A549 (cell line): ENCODE data around the gene PITPNM1.

Experiments used
- KDM1A ChIP-seq: fragments of 200-600 bp; sonication (generic); IDR thresholded peaks from 2 replicates; pipeline ENCODE4 v1.6.1; 2016; ENCODE audit warnings: low read depth, mild to moderate bottlenecking
- TF ChIP-seq, protein P1 (sequence below): fragments of >200 bp; sonication (Bioruptor Twin); formaldehyde crosslinking; IDR thresholded peaks from 3 replicates; pipeline ENCODE4 v1.5.1; 2016

DNA sequence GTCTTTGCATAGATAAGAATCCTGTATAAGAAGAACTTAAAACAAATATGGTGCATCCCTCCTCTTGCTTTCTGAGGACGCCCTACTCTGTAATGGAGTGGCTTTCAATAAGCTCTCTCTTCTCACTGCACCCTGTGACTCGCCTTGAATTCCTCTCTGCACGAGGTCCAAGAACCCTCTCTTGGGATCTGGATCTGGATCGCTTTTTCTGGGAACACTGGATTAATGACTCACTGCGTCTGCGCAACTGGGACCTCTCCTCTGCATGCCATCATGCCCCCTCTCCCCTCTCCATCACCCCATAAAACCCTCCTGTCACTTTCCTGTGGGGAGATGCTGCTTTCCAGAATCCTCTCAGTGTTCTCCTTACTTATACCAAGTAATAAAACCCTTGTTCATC is 33.1 kb upstream of the PITPNM1 start:
- TF ChIP-seq, protein P1, sequence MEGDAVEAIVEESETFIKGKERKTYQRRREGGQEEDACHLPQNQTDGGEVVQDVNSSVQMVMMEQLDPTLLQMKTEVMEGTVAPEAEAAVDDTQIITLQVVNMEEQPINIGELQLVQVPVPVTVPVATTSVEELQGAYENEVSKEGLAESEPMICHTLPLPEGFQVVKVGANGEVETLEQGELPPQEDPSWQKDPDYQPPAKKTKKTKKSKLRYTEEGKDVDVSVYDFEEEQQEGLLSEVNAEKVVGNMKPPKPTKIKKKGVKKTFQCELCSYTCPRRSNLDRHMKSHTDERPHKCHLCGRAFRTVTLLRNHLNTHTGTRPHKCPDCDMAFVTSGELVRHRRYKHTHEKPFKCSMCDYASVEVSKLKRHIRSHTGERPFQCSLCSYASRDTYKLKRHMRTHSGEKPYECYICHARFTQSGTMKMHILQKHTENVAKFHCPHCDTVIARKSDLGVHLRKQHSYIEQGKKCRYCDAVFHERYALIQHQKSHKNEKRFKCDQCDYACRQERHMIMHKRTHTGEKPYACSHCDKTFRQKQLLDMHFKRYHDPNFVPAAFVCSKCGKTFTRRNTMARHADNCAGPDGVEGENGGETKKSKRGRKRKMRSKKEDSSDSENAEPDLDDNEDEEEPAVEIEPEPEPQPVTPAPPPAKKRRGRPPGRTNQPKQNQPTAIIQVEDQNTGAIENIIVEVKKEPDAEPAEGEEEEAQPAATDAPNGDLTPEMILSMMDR = no peak
- TF ChIP-seq KDM1A = no peak
